Ishikawa (cell line): Measurements from ENCODE around the gene RETREG3.

Experiments
- CEBPB ChIP-seq: IDR thresholded peaks from 2 replicates; pipeline ENCODE4 v1.6.1; 2012
- CREB1 ChIP-seq: IDR thresholded peaks from 2 replicates; pipeline ENCODE4 v1.6.1; 2012; ENCODE audit warnings: low read depth
- EGR1 ChIP-seq: IDR thresholded peaks from 2 replicates; pipeline ENCODE4 v1.6.1; 2012
- EP300 ChIP-seq: IDR thresholded peaks from 2 replicates; pipeline ENCODE4 v1.6.1; 2012; ENCODE audit warnings: borderline replicate concordance
- FOXM1 ChIP-seq: IDR thresholded peaks from 2 replicates; pipeline ENCODE4 v1.6.1; 2012; ENCODE audit warnings: low read depth, borderline replicate concordance
- MAX ChIP-seq: IDR thresholded peaks from 2 replicates; pipeline ENCODE4 v1.6.1; 2012
- NFIC ChIP-seq: IDR thresholded peaks from 2 replicates; pipeline ENCODE4 v1.6.1; 2012
- RAD21 ChIP-seq: IDR thresholded peaks from 2 replicates; pipeline ENCODE4 v1.6.1; 2012; ENCODE audit warnings: low read depth
- REST ChIP-seq: IDR thresholded peaks from 2 replicates; pipeline ENCODE4 v1.6.1; 2012; ENCODE audit warnings: low read depth, mild to moderate bottlenecking
- TAF1 ChIP-seq: IDR thresholded peaks from 2 replicates; pipeline ENCODE4 v1.6.1; 2012; ENCODE audit warnings: low read depth, mild to moderate bottlenecking
- TCF12 ChIP-seq: IDR thresholded peaks from 2 replicates; pipeline ENCODE4 v1.6.1; 2012; ENCODE audit warnings: low read depth
- TEAD4 ChIP-seq: IDR thresholded peaks from 2 replicates; pipeline ENCODE4 v1.6.1; 2012
- USF1 ChIP-seq: IDR thresholded peaks from 2 replicates; pipeline ENCODE4 v1.6.1; 2012
- YY1 ChIP-seq: IDR thresholded peaks from 2 replicates; pipeline ENCODE4 v1.6.1; 2012; ENCODE audit warnings: low read depth
- ZBTB7A ChIP-seq: IDR thresholded peaks from 2 replicates; pipeline ENCODE4 v1.6.1; 2012; ENCODE audit warnings: low read depth

The RETREG3 gene

GRCh38 chr17:42568341-42569111, 40.6 kb downstream of the RETREG3 start:
- TF ChIP-seq TAF1 (no peak), REST (no peak), CREB1 (no peak), TEAD4 (no peak), EP300 (no peak), RAD21 (no peak), NFIC (no peak), TCF12 (no peak), MAX (no peak), CEBPB (no peak), YY1 (no peak), USF1 (no peak), EGR1 (no peak), ZBTB7A (no peak), FOXM1 (no peak)

- peak; percentile 65; the same call in 1 of the 2 replicates for TF ChIP-seq TEAD4
- TF ChIP-seq MAX, result peak; percentile 59; the same call in 1 of the 2 replicates
- peak; percentile 99 for TF ChIP-seq USF1
- TF ChIP-seq YY1, result peak; percentile 8; the same call in 1 of the 2 replicates
- TF ChIP-seq EP300, result peak; percentile 13; the same call in 1 of the 2 replicates
- peak; percentile 85 for TF ChIP-seq ZBTB7A
- TF ChIP-seq TAF1, result peak; percentile 84
- TF ChIP-seq FOXM1, result no peak
- TF ChIP-seq RAD21, result no peak
- TF ChIP-seq EGR1, result peak; percentile 32; the same call in 1 of the 2 replicates
- TF ChIP-seq CREB1, result no peak
- TF ChIP-seq NFIC, result peak; percentile 97
- TF ChIP-seq TCF12, result no peak; the same call in 1 of the 2 replicates
Observed at GRCh38 chr17:42566883-42567573, 42.1 kb downstream of the RETREG3 start, which contains the start of gene MLX. MLX (plus strand) TSS chr17:42567100; CDS start chr17:42567125, 25 bp downstream.

GRCh38 chr17:42566215-42566882, 42.8 kb downstream of the RETREG3 start:
- TF ChIP-seq EGR1, result no peak
- TF ChIP-seq USF1, result no peak
- TF ChIP-seq REST, result no peak
- TF ChIP-seq TAF1, result no peak
- no peak for TF ChIP-seq ZBTB7A
- TF ChIP-seq TCF12, result no peak
- TF ChIP-seq TEAD4, result no peak; the same call in 1 of the 2 replicates
- TF ChIP-seq NFIC, result no peak
- peak; percentile 87; the same call in 1 of the 2 replicates for TF ChIP-seq YY1

- TF ChIP-seq ZBTB7A, result no peak
- TF ChIP-seq REST, result no peak
- TF ChIP-seq TCF12, result no peak
- no peak for TF ChIP-seq CEBPB
- no peak for TF ChIP-seq EP300
- no peak for TF ChIP-seq TEAD4
- no peak for TF ChIP-seq NFIC
- no peak for TF ChIP-seq FOXM1
- TF ChIP-seq EGR1, result no peak
- TF ChIP-seq MAX, result no peak
- TF ChIP-seq RAD21, result no peak
Observed at GRCh38 chr17:42565523-42566214, 43.5 kb downstream of the RETREG3 start.
